Endothelial cell of umbilical vein (primary cell): Measurements from ENCODE around the gene PGLYRP4.

Source experiments
- EZH2 ChIP-seq: IDR thresholded peaks from 2 replicates; pipeline ENCODE4 v1.6.1; 2012; ENCODE audit warnings: borderline replicate concordance, low read depth, mild to moderate bottlenecking, moderate library complexity, low read length, inconsistent platforms; ENCODE audit not compliant: severe bottlenecking
- FOS ChIP-seq: IDR thresholded peaks from 2 replicates; pipeline ENCODE4 v1.6.1; 2011; ENCODE audit warnings: mild to moderate bottlenecking, low read length, moderate library complexity, borderline replicate concordance; ENCODE audit not compliant: insufficient read depth
- GATA2 ChIP-seq: IDR thresholded peaks from 2 replicates; pipeline ENCODE4 v1.7.0; 2011; ENCODE audit warnings: low read depth, mild to moderate bottlenecking, moderate library complexity, mixed read lengths, low read length; ENCODE audit not compliant: insufficient read length, insufficient read depth
- JUN ChIP-seq: IDR thresholded peaks from 2 replicates; pipeline ENCODE4 v1.6.1; 2011; ENCODE audit warnings: borderline replicate concordance, low read depth; ENCODE audit not compliant: insufficient read length, insufficient read depth
- MAX ChIP-seq: IDR thresholded peaks from 2 replicates; pipeline ENCODE4 v1.6.1; 2011; ENCODE audit not compliant: insufficient read depth, insufficient read length
- MYC ChIP-seq: IDR thresholded peaks from one replicate; pipeline ENCODE4 v1.6.1; 2011; ENCODE audit warnings: mild to moderate bottlenecking, low read depth, low read length
- POLR2A ChIP-seq: IDR thresholded peaks from 2 replicates; pipeline ENCODE4 v1.6.1; 2012; ENCODE audit warnings: low read depth, mild to moderate bottlenecking, control low read depth, low read length
- POLR2AphosphoS5 ChIP-seq: IDR thresholded peaks from 2 replicates; pipeline ENCODE4 v1.6.1; 2012; ENCODE audit warnings: low read depth, mild to moderate bottlenecking, control low read depth, low read length, moderate library complexity; ENCODE audit not compliant: insufficient read depth
- TF ChIP-seq, protein P1 (sequence below), 2 donors: IDR thresholded peaks; 1 replicate in 1 of 2; 2 replicates in 1 of 2; pipeline ENCODE4 v1.5.1; 2011; ENCODE audit warnings: low read length in 2 of 2, mild to moderate bottlenecking in 2 of 2, moderate library complexity in 2 of 2, control low read depth in 1 of 2, inconsistent platforms in 1 of 2, low read depth in 1 of 2; ENCODE audit not compliant: insufficient read depth in 1 of 2; ENCODE audit errors: extremely low read depth in 1 of 2

- TF ChIP-seq, protein P1, sequence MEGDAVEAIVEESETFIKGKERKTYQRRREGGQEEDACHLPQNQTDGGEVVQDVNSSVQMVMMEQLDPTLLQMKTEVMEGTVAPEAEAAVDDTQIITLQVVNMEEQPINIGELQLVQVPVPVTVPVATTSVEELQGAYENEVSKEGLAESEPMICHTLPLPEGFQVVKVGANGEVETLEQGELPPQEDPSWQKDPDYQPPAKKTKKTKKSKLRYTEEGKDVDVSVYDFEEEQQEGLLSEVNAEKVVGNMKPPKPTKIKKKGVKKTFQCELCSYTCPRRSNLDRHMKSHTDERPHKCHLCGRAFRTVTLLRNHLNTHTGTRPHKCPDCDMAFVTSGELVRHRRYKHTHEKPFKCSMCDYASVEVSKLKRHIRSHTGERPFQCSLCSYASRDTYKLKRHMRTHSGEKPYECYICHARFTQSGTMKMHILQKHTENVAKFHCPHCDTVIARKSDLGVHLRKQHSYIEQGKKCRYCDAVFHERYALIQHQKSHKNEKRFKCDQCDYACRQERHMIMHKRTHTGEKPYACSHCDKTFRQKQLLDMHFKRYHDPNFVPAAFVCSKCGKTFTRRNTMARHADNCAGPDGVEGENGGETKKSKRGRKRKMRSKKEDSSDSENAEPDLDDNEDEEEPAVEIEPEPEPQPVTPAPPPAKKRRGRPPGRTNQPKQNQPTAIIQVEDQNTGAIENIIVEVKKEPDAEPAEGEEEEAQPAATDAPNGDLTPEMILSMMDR (IDR thresholded peaks at IDR 0.05; ENCODE audit: extremely low read depth in 1 of 2, insufficient read depth in 1 of 2, low read depth in 1 of 2, low read length in 2 of 2) = no peak
- TF ChIP-seq POLR2A (no peak), JUN (no peak), EZH2 (no peak), MAX (no peak), GATA2 (no peak), FOS (no peak), POLR2AphosphoS5 (no peak), MYC (no peak)
Observed at GRCh38 chr1:153359241-153359640, 10.6 kb upstream of the PGLYRP4 start.
